ENCODE data around the gene ZC3H18.

Gene ZC3H18

GRCh38 chr16:88639231-88640038, 69.2 kb downstream of the ZC3H18 start:
- no peak for DNase-seq (ENCODE audit: low spot score)

GRCh38 chr16:88640039-88640495, 69.9 kb downstream of the ZC3H18 start:
- DNase-seq (ENCODE audit: low spot score) = no peak

- DNase-seq (ENCODE audit: low spot score) = no peak
These were observed 70.5 kb downstream of the ZC3H18 start for GRCh38 chr16:88640498-88641247.

- DNase-seq (ENCODE audit: low spot score) = no peak
These were observed 72.9 kb downstream of the ZC3H18 start for GRCh38 chr16:88642881-88643643.

- DNase-seq (ENCODE audit: low spot score) = no peak
These were observed 73.4 kb downstream of the ZC3H18 start for GRCh38 chr16:88643644-88643932.

- DNase-seq (ENCODE audit: low spot score) = no peak
These were observed 75.3 kb downstream of the ZC3H18 start for GRCh38 chr16:88645455-88645854.

- no peak for DNase-seq (ENCODE audit: low spot score)
These were observed 75.7 kb downstream of the ZC3H18 start for GRCh38 chr16:88645941-88646340.

GRCh38 chr16:88646345-88647034, 76.3 kb downstream of the ZC3H18 start:
- no peak for DNase-seq (ENCODE audit: low spot score)

- DNase-seq (ENCODE audit: low spot score) = no peak
These were observed 77.2 kb downstream of the ZC3H18 start for GRCh38 chr16:88647178-88648070.

- DNase-seq (ENCODE audit: low spot score) = no peak
These were observed 79.2 kb downstream of the ZC3H18 start for GRCh38 chr16:88649195-88649923.

GRCh38 chr16:88649924-88650748, 79.9 kb downstream of the ZC3H18 start:
- no peak for DNase-seq (ENCODE audit: low spot score)

- DNase-seq (ENCODE audit: low spot score) = no peak
These were observed 80.6 kb downstream of the ZC3H18 start, which contains the start of gene CYBA for GRCh38 chr16:88650749-88651275. Gene CYBA (minus strand): TSS chr16:88651053. CDS start chr16:88651013, 40 bp downstream.

GRCh38 chr16:88651276-88651988, 81.2 kb downstream of the ZC3H18 start:
- no peak for DNase-seq (ENCODE audit: low spot score)

- DNase-seq (ENCODE audit: low spot score) = no peak
These were observed 82.0 kb downstream of the ZC3H18 start for GRCh38 chr16:88651989-88652761.

- no peak for DNase-seq (ENCODE audit: low spot score)
These were observed 82.5 kb downstream of the ZC3H18 start for GRCh38 chr16:88652762-88653063.

GRCh38 chr16:88653101-88653500, 82.9 kb downstream of the ZC3H18 start:
- DNase-seq (ENCODE audit: low spot score) = no peak

GRCh38 chr16:88653596-88654362, 83.6 kb downstream of the ZC3H18 start:
- no peak for DNase-seq (ENCODE audit: low spot score)

Measured in hematopoietic multipotent progenitor cell treated with erythropoietin and hydrocortisone succinate and interleukin-3 and kit ligand, for 17 days (in vitro differentiated cells).